Endothelial cell of umbilical vein (primary cell): Measurements from ENCODE around the gene PHTF1. TPM values are rescaled to one million over a fixed set of nuclear protein-coding genes. Genes with fewer than 3 reads are reported as not detected.

ENCODE experiments used
- BruUV-seq: library from RNA; stranded (reverse); fragments of 400-500 nt; replicated peaks from 2 replicates; lab custom pipeline; 2021; lab: Mats Ljungman, UMichigan
- CTCF ChIA-PET: fragments of 300-600, 350-600 bp; sonication (Branson Sonifier 250); formaldehyde crosslinking; loops from one replicate; lab custom pipeline; 2021; ENCODE audit warnings: antibody characterized with exemption, inconsistent platforms; lab: Charles Lee
- POLR2A ChIA-PET: fragments of 300-600, 350-600 bp; sonication (Branson Sonifier 250); formaldehyde crosslinking; loops from one replicate; lab custom pipeline; 2021; ENCODE audit warnings: antibody characterized with exemption, inconsistent platforms; lab: Charles Lee
- DNase-seq: peaks from one replicate; pipeline ENCODE4 v3.0.0-alpha.2; 2011; ENCODE audit warnings: low read depth, low spot score
- FAIRE-seq: peaks from 2 replicates; lab custom pipeline; 2011; peaks lifted over from hg19 to GRCh38; lab: Jason Lieb, UNC
- H2AFZ ChIP-seq: 2 replicates; pipeline ENCODE4 v1.6.0; 2012; ENCODE audit warnings: low read depth, low read length, control low read depth, inconsistent platforms
- H3K27ac ChIP-seq: 2 replicates; pipeline ENCODE4 v1.5.1; 2011; ENCODE audit warnings: low read depth, mild to moderate bottlenecking, control low read depth, low read length, moderate library complexity; ENCODE audit not compliant: insufficient read depth
- H3K27me3 ChIP-seq, 2 experiments: 2 replicates each; pipeline versions ENCODE4 v1.6.0 to v1.6.1; 2011; ENCODE audit warnings: low read length in 2 of 2, mixed read lengths in 1 of 2; ENCODE audit not compliant: control insufficient read depth in 2 of 2, insufficient read depth in 2 of 2
- H3K36me3 ChIP-seq, 2 experiments: 2 replicates in 1 of 2; 3 replicates in 1 of 2; pipeline ENCODE4 v1.5.1; 2011; ENCODE audit warnings: low read length in 2 of 2, mild to moderate bottlenecking in 1 of 2, moderate library complexity in 1 of 2; ENCODE audit not compliant: control insufficient read depth in 2 of 2, insufficient read depth in 2 of 2; ENCODE audit errors: extremely low read depth in 1 of 2
- H3K4me1 ChIP-seq: 3 replicates; pipeline ENCODE4 v1.5.1; 2011; ENCODE audit warnings: mild to moderate bottlenecking, low read length; ENCODE audit not compliant: control insufficient read depth, insufficient read depth; ENCODE audit errors: extremely low read depth
- H3K4me2 ChIP-seq: 2 replicates; pipeline ENCODE4 v1.6.1; 2011; ENCODE audit warnings: low read length, control low read depth, mixed read lengths; ENCODE audit not compliant: insufficient read depth
- H3K4me3 ChIP-seq, 3 experiments: fragments of 200-600 bp in 1 of 3; sonication (generic), shearing (Covaris generic) in 1 of 3; replicated peaks in 1 of 3; 2 replicates each; pipeline ENCODE4 v1.5.1; 2011 to 2016; ENCODE audit warnings: control low read depth in 3 of 3, low read length in 3 of 3, mild to moderate bottlenecking in 2 of 3, inconsistent platforms in 1 of 3, low read depth in 1 of 3, moderate library complexity in 1 of 3; ENCODE audit not compliant: insufficient read depth in 1 of 3
- H3K79me2 ChIP-seq: 2 replicates; pipeline ENCODE4 v1.6.0; 2012; ENCODE audit warnings: low read length, inconsistent platforms; ENCODE audit not compliant: control insufficient read depth, insufficient read depth
- H3K9ac ChIP-seq: replicated peaks from 2 replicates; pipeline ENCODE3; 2011; ENCODE audit warnings: low read length, control low read depth; ENCODE audit not compliant: insufficient read depth; ENCODE audit errors: extremely low read depth
- H3K9me1 ChIP-seq: replicated peaks from 3 replicates; pipeline ENCODE4 v1.6.0; 2011; ENCODE audit warnings: mild to moderate bottlenecking, low read length; ENCODE audit not compliant: control insufficient read depth, insufficient read depth; ENCODE audit errors: extremely low read depth
- H3K9me3 ChIP-seq: replicated peaks from 2 replicates; pipeline ENCODE4 v1.5.1; 2012; ENCODE audit warnings: low read length, inconsistent platforms; ENCODE audit not compliant: control insufficient read depth, insufficient read depth
- H4K20me1 ChIP-seq: replicated peaks from 2 replicates; pipeline ENCODE3; 2011; ENCODE audit warnings: mild to moderate bottlenecking, low read length; ENCODE audit not compliant: control insufficient read depth, insufficient read depth; ENCODE audit errors: extremely low read depth
- CTCF ChIP-seq, 2 donors: IDR thresholded peaks; 1 replicate in 1 of 2; 2 replicates in 1 of 2; pipeline ENCODE4 v1.5.1; 2011; ENCODE audit warnings: low read length in 2 of 2, mild to moderate bottlenecking in 2 of 2, moderate library complexity in 2 of 2, control low read depth in 1 of 2, inconsistent platforms in 1 of 2, low read depth in 1 of 2; ENCODE audit not compliant: insufficient read depth in 1 of 2; ENCODE audit errors: extremely low read depth in 1 of 2
- EZH2 ChIP-seq: IDR thresholded peaks from 2 replicates; pipeline ENCODE4 v1.6.1; 2012; ENCODE audit warnings: borderline replicate concordance, low read depth, mild to moderate bottlenecking, moderate library complexity, low read length, inconsistent platforms; ENCODE audit not compliant: severe bottlenecking
- FOS ChIP-seq: IDR thresholded peaks from 2 replicates; pipeline ENCODE4 v1.6.1; 2011; ENCODE audit warnings: mild to moderate bottlenecking, low read length, moderate library complexity, borderline replicate concordance; ENCODE audit not compliant: insufficient read depth
- GATA2 ChIP-seq: IDR thresholded peaks from 2 replicates; pipeline ENCODE4 v1.7.0; 2011; ENCODE audit warnings: low read depth, mild to moderate bottlenecking, moderate library complexity, mixed read lengths, low read length; ENCODE audit not compliant: insufficient read length, insufficient read depth
- JUN ChIP-seq: IDR thresholded peaks from 2 replicates; pipeline ENCODE4 v1.6.1; 2011; ENCODE audit warnings: borderline replicate concordance, low read depth; ENCODE audit not compliant: insufficient read length, insufficient read depth
- MAX ChIP-seq: IDR thresholded peaks from 2 replicates; pipeline ENCODE4 v1.6.1; 2011; ENCODE audit not compliant: insufficient read depth, insufficient read length
- MYC ChIP-seq: IDR thresholded peaks from one replicate; pipeline ENCODE4 v1.6.1; 2011; ENCODE audit warnings: mild to moderate bottlenecking, low read depth, low read length
- POLR2A ChIP-seq: IDR thresholded peaks from 2 replicates; pipeline ENCODE4 v1.6.1; 2012; ENCODE audit warnings: low read depth, mild to moderate bottlenecking, control low read depth, low read length
- POLR2AphosphoS5 ChIP-seq: IDR thresholded peaks from 2 replicates; pipeline ENCODE4 v1.6.1; 2012; ENCODE audit warnings: low read depth, mild to moderate bottlenecking, control low read depth, low read length, moderate library complexity; ENCODE audit not compliant: insufficient read depth
- dilution Hi-C: fragments of 300-500 bp; cut with MboI; formaldehyde crosslinking; loops from one replicate; pipeline ENCODE4 v1.15.0; 2019; ENCODE audit warnings: low sequenced_read_pairs; ENCODE audit not compliant: extremely low pct_ligation_motif_present
- intact Hi-C: fragments of 100-400 bp; cut with micrococcal nuclease; formaldehyde crosslinking; loops from one replicate; pipeline ENCODE4 v1.10.0; 2022
- polyA plus RNA-seq, 4 experiments: library from polyadenylated mRNA; depleted of rRNA in 3 of 4; stranded (reverse) in 3 of 4; unstranded in 1 of 4; fragments of >200 nt; gene quantifications; 2 replicates each; pipeline versions ENCODE4 v1.2.1 to v1.2.3, GENCODE V29; 2011 to 2012; ENCODE audit warnings: missing spikeins in 1 of 4
- total RNA-seq: library from RNA; stranded (reverse); gene quantifications from 2 replicates; pipeline ENCODE4 v1.2.3, GENCODE V29; 2021

Gene PHTF1
- total and polyA plus RNA-seq, 2 donors (not counting 3 experiments of a cell fraction or from before 2014, with no cell fraction given): 26.3 to 62.6 TPM

GRCh38 chr1:113694910-113695309 lies 64.4 kb downstream of the PHTF1 start:
- ChIA-PET CTCF (no interaction called here), POLR2A (no interaction called here)
- no peaks in the 10 kb centered on the region for H3K4me1 ChIP-seq
- TF ChIP-seq MAX (no peak), MYC (no peak), EZH2 (no peak), FOS (no peak), JUN (no peak), POLR2A (no peak), POLR2AphosphoS5 (no peak), CTCF (IDR thresholded peaks at IDR 0.05; ENCODE audit: extremely low read depth in 1 of 2, insufficient read depth in 1 of 2, low read depth in 1 of 2, low read length in 2 of 2) (no peak), GATA2 (no peak)
- no peaks in the 10 kb centered on the region for H4K20me1 ChIP-seq
- H3K9me1 ChIP-seq: no peaks in the 10 kb centered on the region
- H3K79me2 ChIP-seq: no peaks in the 10 kb centered on the region
- no peak overlapping the region for H2AFZ ChIP-seq
- H3K27ac ChIP-seq: no peak overlapping the region
- peaks cover 3% of the 10 kb centered on the region for H3K9me3 ChIP-seq
- H3K9ac ChIP-seq: no peak overlapping the region
- no peak for DNase-seq
- no peak for FAIRE-seq
- no peak overlapping the region for H3K4me3 ChIP-seq
- no peaks in the 10 kb centered on the region for H3K27me3 ChIP-seq
- H3K4me2 ChIP-seq: no peak overlapping the region
- peaks cover 10 to 12% of the 10 kb centered on the region in 2 experiments for H3K36me3 ChIP-seq
- dilution Hi-C loops (no loop called here), intact Hi-C loops (no loop called here)
- BruUV-seq: no TSS peak
